ENCODE results near the gene LRRTM4. TPM values are rescaled to one million over a fixed set of nuclear protein-coding genes. Genes with fewer than 3 reads are reported as not detected.
A peak's percentile ranks its signal among the peaks of the same experiment; 100 is the strongest.

Gene LRRTM4
- polyA plus RNA-seq, 1 of the 3 experiments (the other 2 are of a cell fraction) = 0.10 TPM

GRCh38 chr2:77232909-77233425 is 289.2 kb downstream of the LRRTM4 start:
- no peaks in the 10 kb centered on the region for H3K9me3 ChIP-seq
- H3K27me3 ChIP-seq (ENCODE audit: insufficient read depth) = no peaks in the 10 kb centered on the region
- DNase-seq = no peak
- ChIA-PET POLR2A (no interaction called here), CTCF (no interaction called here)
- H3F3A ChIP-seq (replicated peaks; ENCODE audit: insufficient read depth) = no peaks in the 10 kb centered on the region
- TF ChIP-seq MAX (IDR thresholded peaks at IDR 0.05; ENCODE audit: low read depth) (no peak), USF1 (IDR thresholded peaks at IDR 0.05; ENCODE audit: borderline replicate concordance, low read depth) (no peak), JUND (IDR thresholded peaks at IDR 0.05) (no peak), EP300 (IDR thresholded peaks at IDR 0.05; ENCODE audit: borderline replicate concordance in 1 of 2, low read depth in 1 of 2, low read length in 1 of 2) (no peak), CHD2 (IDR thresholded peaks at IDR 0.05; ENCODE audit: low read length, partially characterized antibody) (no peak), SMC3 (IDR thresholded peaks at IDR 0.05; ENCODE audit: low read depth, low read length) (no peak), IRF3 (IDR thresholded peaks at IDR 0.05; ENCODE audit: low read depth, low read length) (no peak), RAD21 (IDR thresholded peaks at IDR 0.05; ENCODE audit: low read length) (no peak)
- H3K9ac ChIP-seq = no peak overlapping the region
- H2AFZ ChIP-seq (ENCODE audit: low read depth) = no peak overlapping the region
- H3K9me2 ChIP-seq = no peaks in the 10 kb centered on the region
- H4K20me1 ChIP-seq (ENCODE audit: insufficient read depth) = no peaks in the 10 kb centered on the region
- peaks cover 0 to 2% of the 10 kb centered on the region in 2 experiments; a peak in 1 of 4 replicates for H3K4me1 ChIP-seq (ENCODE audit: control insufficient read depth in 1 of 2, insufficient read depth in 2 of 2, low read depth in 1 of 2, low read length in 1 of 2)
- no peak overlapping the region for H3K4me3 ChIP-seq (ENCODE audit: low read depth in 2 of 2, low read length in 1 of 2)
- no peaks in the 10 kb centered on the region for H3K79me2 ChIP-seq (ENCODE audit: insufficient read depth)
- H3K4me2 ChIP-seq = no peak overlapping the region
- no peak overlapping the region for H3K27ac ChIP-seq (ENCODE audit: low read depth in 2 of 2, low read length in 1 of 2)
- no peaks in the 10 kb centered on the region for H3K36me3 ChIP-seq (replicated peaks in 1 of 2; ENCODE audit: control insufficient read depth in 1 of 2, insufficient read depth in 2 of 2, low read length in 1 of 2)

GRCh38 chr2:77228391-77228790 is 293.8 kb downstream of the LRRTM4 start:
- WGBS (ENCODE audit: low lambda C conversion rate) = 25% methylated on average over 1 of the region's 1 CpG
- Histone ChIP-seq H4K20me1 (ENCODE audit: insufficient read depth) (no peaks in the 10 kb centered on the region), H3K9me3 (no peaks in the 10 kb centered on the region), H3F3A (replicated peaks; ENCODE audit: insufficient read depth) (no peaks in the 10 kb centered on the region), H3K4me1 (ENCODE audit: control insufficient read depth in 1 of 2, insufficient read depth in 2 of 2, low read depth in 1 of 2, low read length in 1 of 2) (peaks cover 0 to 2% of the 10 kb centered on the region in 2 experiments; a peak in 1 of 4 replicates), H3K4me3 (ENCODE audit: low read depth in 2 of 2, low read length in 1 of 2) (no peak overlapping the region), H2AFZ (ENCODE audit: low read depth) (no peak overlapping the region), H3K27me3 (ENCODE audit: insufficient read depth) (no peaks in the 10 kb centered on the region), H3K9me2 (no peaks in the 10 kb centered on the region), H3K36me3 (replicated peaks in 1 of 2; ENCODE audit: control insufficient read depth in 1 of 2, insufficient read depth in 2 of 2, low read length in 1 of 2) (no peaks in the 10 kb centered on the region), H3K79me2 (ENCODE audit: insufficient read depth) (no peaks in the 10 kb centered on the region), H3K27ac (ENCODE audit: low read depth in 2 of 2, low read length in 1 of 2) (peak overlapping the region in 1 of 2 experiments; percentile 82; a peak in 2 of 4 replicates), H3K9ac (no peak overlapping the region), H3K4me2 (no peak overlapping the region)
- POLR2A ChIA-PET = no interaction called here
- CTCF ChIA-PET = no interaction called here
- 0 out of 4 replicates have a peak, but pooled peaks of 1 of the 2 experiments have one; percentile 18 for TF ChIP-seq EP300 (IDR thresholded peaks at IDR 0.05; ENCODE audit: borderline replicate concordance in 1 of 2, low read depth in 1 of 2, low read length in 1 of 2)
- TF ChIP-seq TEAD4 (IDR thresholded peaks at IDR 0.05; ENCODE audit: borderline replicate concordance, insufficient read depth) = no peak
- peak; percentile 10 for DNase-seq

- Histone ChIP-seq H3K4me3 (ENCODE audit: low read depth in 2 of 2, low read length in 1 of 2) (no peak overlapping the region), H3K9me3 (no peaks in the 10 kb centered on the region), H4K20me1 (ENCODE audit: insufficient read depth) (no peaks in the 10 kb centered on the region), H2AFZ (ENCODE audit: low read depth) (no peak overlapping the region), H3K9ac (no peak overlapping the region), H3K27ac (ENCODE audit: low read depth in 2 of 2, low read length in 1 of 2) (no peak overlapping the region; a peak in 1 of 4 replicates), H3K4me1 (ENCODE audit: control insufficient read depth in 1 of 2, insufficient read depth in 2 of 2, low read depth in 1 of 2, low read length in 1 of 2) (peaks cover 0 to 7% of the 10 kb centered on the region in 2 experiments; a peak in 2 of 4 replicates), H3K79me2 (ENCODE audit: insufficient read depth) (no peaks in the 10 kb centered on the region), H3K9me2 (no peaks in the 10 kb centered on the region), H3F3A (replicated peaks; ENCODE audit: insufficient read depth) (no peaks in the 10 kb centered on the region), H3K4me2 (no peak overlapping the region), H3K36me3 (replicated peaks in 1 of 2; ENCODE audit: control insufficient read depth in 1 of 2, insufficient read depth in 2 of 2, low read length in 1 of 2) (no peaks in the 10 kb centered on the region), H3K27me3 (ENCODE audit: insufficient read depth) (no peaks in the 10 kb centered on the region)
- no peak for DNase-seq
- POLR2A ChIA-PET = no interaction called here
- TF ChIP-seq FOSL2 (IDR thresholded peaks at IDR 0.05; ENCODE audit: borderline replicate concordance, low read depth) (no peak), USF2 (IDR thresholded peaks at IDR 0.05; ENCODE audit: borderline replicate concordance, low read depth, low read length) (no peak), RCOR1 (IDR thresholded peaks at IDR 0.05; ENCODE audit: low read length) (no peak), RFX5 (IDR thresholded peaks at IDR 0.05; ENCODE audit: low read length) (no peak), RXRA (IDR thresholded peaks at IDR 0.05; ENCODE audit: borderline replicate concordance, low read depth) (no peak), FOXM1 (IDR thresholded peaks at IDR 0.05; ENCODE audit: low read depth) (no peak)
- CTCF ChIA-PET = no interaction called here
- WGBS (ENCODE audit: low lambda C conversion rate) = 39% methylated on average over 3 of the region's 3 CpGs
Measured at GRCh38 chr2:77210725-77211124, 311.5 kb downstream of the LRRTM4 start.

All from SK-N-SH (cell line).